K562 (cell line): ENCODE data around the gene PEX7. TPM values are rescaled to one million over a fixed set of nuclear protein-coding genes. Genes with fewer than 3 reads are reported as not detected.

Experiments
- ATAC-seq: fragments of 200-7000 bp; cut with Tn5 transposase; 3 replicates; pipeline ENCODE4 v1.9.1; 2020; ENCODE audit warnings: moderate library complexity
- BruUV-seq: library from RNA; stranded (reverse); fragments of 400-500 nt; replicated peaks from 2 replicates; lab custom pipeline; 2021; lab: Mats Ljungman, UMichigan
- CTCF ChIA-PET: fragments of 300-600 bp; formaldehyde crosslinking; extraction: SDS; loops from one replicate; lab custom pipeline; 2021; ENCODE audit warnings: low intra/inter-chr PET ratio; lab: Yijun Ruan, JAX
- POLR2A ChIA-PET: fragments of 300-600, 350-650 bp; sonication (Branson Sonifier 250); formaldehyde crosslinking; extraction: SDS; loops from one replicate; lab custom pipeline; 2021; ENCODE audit warnings: antibody characterized with exemption, inconsistent platforms; lab: Yijun Ruan, JAX
- DNase-seq, 4 experiments: peaks; one replicate each; pipeline versions ENCODE4 v3.0.0 to v3.0.0-alpha.2; 2011 to 2018; ENCODE audit warnings: low spot score in 3 of 4, mixed read lengths in 3 of 4; ENCODE audit errors: extremely low read depth in 1 of 4
- FAIRE-seq: peaks from 2 replicates; lab custom pipeline; 2011; peaks lifted over from hg19 to GRCh38; lab: Jason Lieb, UNC
- H2AFZ ChIP-seq: 2 replicates; pipeline ENCODE4 v1.6.0; 2011; ENCODE audit warnings: low read depth, low read length, control low read depth, inconsistent platforms
- H3K27ac ChIP-seq: fragments of 200-600 bp; 3 replicates; pipeline ENCODE4 v1.8.0; 2011; ENCODE audit warnings: low read depth, mild to moderate bottlenecking, control low read depth, inconsistent platforms, low read length, moderate library complexity, mixed read lengths; ENCODE audit errors: extremely low read depth
- H3K27me3 ChIP-seq, 2 experiments: fragments of 300-600 bp in 1 of 2; 2 replicates in 1 of 2; 3 replicates in 1 of 2; pipeline versions ENCODE4 v1.6.0 to v1.8.0; 2011; ENCODE audit warnings: inconsistent platforms in 2 of 2, low read length in 2 of 2, mild to moderate bottlenecking in 1 of 2, mixed read lengths in 1 of 2, moderate library complexity in 1 of 2; ENCODE audit not compliant: control insufficient read depth in 2 of 2, insufficient read depth in 2 of 2
- H3K36me3 ChIP-seq: fragments of 300-600 bp; 3 replicates; pipeline ENCODE4 v1.8.0; 2011; ENCODE audit warnings: mild to moderate bottlenecking, low read length, inconsistent platforms; ENCODE audit not compliant: control insufficient read depth, insufficient read depth
- H3K4me1 ChIP-seq, 2 experiments: fragments of 200-600 bp in 1 of 2; replicated peaks in 1 of 2; 2 replicates in 1 of 2; 3 replicates in 1 of 2; pipeline versions ENCODE4 v1.5.1 to v1.8.0; 2011; ENCODE audit warnings: inconsistent platforms in 2 of 2, low read length in 2 of 2, mild to moderate bottlenecking in 1 of 2, mixed read lengths in 1 of 2, moderate library complexity in 1 of 2; ENCODE audit not compliant: control insufficient read depth in 2 of 2, insufficient read depth in 2 of 2
- H3K4me2 ChIP-seq: 2 replicates; pipeline ENCODE4 v1.6.1; 2011; ENCODE audit warnings: low read length, control low read depth, inconsistent platforms, mixed read lengths; ENCODE audit not compliant: insufficient read depth
- H3K4me3 ChIP-seq: fragments of 200-600 bp; sonication (generic), shearing (Covaris generic); 2 replicates; pipeline ENCODE4 v1.5.1; 2016; ENCODE audit warnings: control low read depth, inconsistent platforms
- H3K79me2 ChIP-seq: fragments of 200-600 bp; 3 replicates; pipeline ENCODE4 v1.8.0; 2011; ENCODE audit warnings: low read length, inconsistent platforms; ENCODE audit not compliant: control insufficient read depth, insufficient read depth
- H3K9ac ChIP-seq, 2 experiments: 2 replicates each; pipeline versions ENCODE4 v1.6.0 to v1.6.1; 2011; ENCODE audit warnings: low read depth in 2 of 2, low read length in 2 of 2, control low read depth in 1 of 2, inconsistent platforms in 1 of 2, mild to moderate bottlenecking in 1 of 2, mixed read lengths in 1 of 2; ENCODE audit not compliant: insufficient read depth in 1 of 2
- H3K9me1 ChIP-seq: one replicate; pipeline ENCODE4 v1.6.0; 2011; ENCODE audit warnings: inconsistent platforms, mild to moderate bottlenecking, low read length, moderate library complexity; ENCODE audit not compliant: control insufficient read depth, insufficient read depth
- H3K9me3 ChIP-seq: replicated peaks from 2 replicates; pipeline ENCODE4 v1.5.1; 2011; ENCODE audit warnings: low read depth, low read length, inconsistent platforms; ENCODE audit not compliant: control insufficient read depth, insufficient read depth
- H4K20me1 ChIP-seq: replicated peaks from 2 replicates; pipeline ENCODE4 v1.6.1; 2011; ENCODE audit warnings: low read length, inconsistent platforms, mixed read lengths; ENCODE audit not compliant: control insufficient read depth, insufficient read depth
- BACH1 ChIP-seq: fragments of 200-800 bp; sonication (Bioruptor generic); IDR thresholded peaks from 2 replicates; pipeline ENCODE4 v1.6.1; 2016; ENCODE audit warnings: missing genetic modification characterization, missing compliant biosample characterization
- CBFA2T2 ChIP-seq: fragments of 450-650 bp; conservative IDR thresholded peaks from 2 replicates; pipeline ENCODE4 v1.6.1; 2017; ENCODE audit warnings: mild to moderate bottlenecking
- FOXJ3 ChIP-seq: sonication (generic); formaldehyde crosslinking; IDR thresholded peaks from 2 replicates; pipeline ENCODE4 v1.4.0; 2020; ENCODE audit warnings: mild to moderate bottlenecking, missing genetic modification reagents
- HIVEP1 ChIP-seq: fragments of 250-450 bp; sonication (Bioruptor Pico); IDR thresholded peaks from 2 replicates; pipeline ENCODE4 v1.4.0; 2020; ENCODE audit warnings: mild to moderate bottlenecking
- SP2 ChIP-seq: IDR thresholded peaks from 2 replicates; pipeline ENCODE4 v1.6.1; 2011; ENCODE audit warnings: mild to moderate bottlenecking, low read depth, low read length, moderate library complexity; ENCODE audit not compliant: poor library complexity, severe bottlenecking; ENCODE audit errors: extremely low read depth
- ZBTB2 ChIP-seq: fragments of 450-650 bp; IDR thresholded peaks from 2 replicates; pipeline ENCODE4 v1.6.1; 2016; ENCODE audit warnings: antibody characterized with exemption
- ZNF121 ChIP-seq: sonication (generic); formaldehyde crosslinking; conservative IDR thresholded peaks from 2 replicates; pipeline ENCODE4 v1.8.0; 2022; ENCODE audit warnings: missing genetic modification reagents
- whole genome bisulfite sequencing: fragments of 100-300 bp; shearing (Covaris generic); methylation state at CpG from one replicate; pipeline ENCODE4 v1.1.6; 2016; ENCODE audit warnings: low coverage, mixed read lengths; ENCODE audit not compliant: insufficient coverage; ENCODE audit errors: missing lambda C conversion rate; 5-methylcytosine and 5-hydroxymethylcytosine counted together
- in situ Hi-C: fragments of 300-500 bp; cut with MboI; formaldehyde crosslinking; loops from 4 replicates; pipeline ENCODE4 v1.15.0; 2018; ENCODE audit warnings: inconsistent platforms, mixed read lengths
- intact Hi-C: fragments of 100-400 bp; cut with micrococcal nuclease; formaldehyde crosslinking; loops from 2 replicates; pipeline ENCODE4 v1.14.2; 2022
- polyA plus RNA-seq, 8 experiments: library from polyadenylated mRNA; depleted of rRNA in 4 of 8; stranded (reverse) in 5 of 8; unstranded in 3 of 8; fragments of >200 nt; fragmentation: Nextera tagmentation in 2 of 8; fragmentation: Illumina TruSeq in 1 of 8; extraction: Ambion mirVana in 2 of 8; extraction: Trizol in 1 of 8; gene quantifications; 2 replicates each; pipeline versions ENCODE4 v1.2.1 to v1.2.3, GENCODE V29; 2011 to 2014; ENCODE audit warnings: inconsistent platforms in 1 of 8, missing spikeins in 1 of 8
- total RNA-seq, 7 experiments: library from RNA; depleted of rRNA in 6 of 7; stranded (reverse); fragments of >200 nt in 6 of 7; fragmentation: Illumina TruSeq in 2 of 7; extraction: Trizol in 2 of 7; gene quantifications; 2 replicates each; pipeline versions ENCODE4 v1.2.1 to v1.2.3, GENCODE V29; 2011 to 2021; ENCODE audit warnings: low replicate concordance in 1 of 7

Gene PEX7
- total and polyA plus RNA-seq, 9 of the 15 experiments (the other 6 are each of a cell fraction or from before 2014, with no cell fraction given): 1.6 to 12.9 (median 9.1) TPM

DNA sequence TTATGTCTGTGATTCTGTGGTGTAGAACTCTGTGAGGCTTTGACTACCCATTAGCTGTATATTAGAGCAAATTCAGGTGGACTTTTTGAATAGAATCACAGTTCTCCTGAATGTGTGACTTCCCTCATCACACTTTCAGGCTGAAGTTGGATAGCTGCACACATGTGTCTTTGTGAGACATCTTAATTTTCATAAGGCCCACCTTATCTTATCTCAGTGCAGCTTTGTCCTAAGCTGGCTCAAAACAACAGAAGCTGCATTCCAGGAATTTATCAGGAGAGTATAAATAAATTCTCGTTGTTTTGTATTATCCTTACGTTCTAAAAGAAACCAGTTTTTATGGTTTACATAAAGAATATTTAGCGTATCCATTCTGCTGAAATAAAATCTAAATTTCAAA lies 73.5 kb downstream of the PEX7 start (continued):
- no peak for TF ChIP-seq ZNF121
- no peak for TF ChIP-seq BACH1 (tag)
- no peak for TF ChIP-seq ZBTB2

GRCh38 chr6:136897071-136897470 lies 74.7 kb downstream of the PEX7 start:
- H3K79me2 ChIP-seq: no peaks in the 10 kb centered on the region
- H3K4me3 ChIP-seq: no peak overlapping the region
- BruUV-seq: no TSS peak
- no peaks in the 10 kb centered on the region for H3K9me3 ChIP-seq
- FAIRE-seq (no peak), ATAC-seq (no peak), DNase-seq (no peak)
- 45% methylated on average over 1 of the region's 1 CpG for WGBS
- H3K4me1 ChIP-seq: peaks cover 9 to 19% of the 10 kb centered on the region in 2 experiments; a peak in 3 of 5 replicates
- in situ Hi-C loops: no loop called here
- TF ChIP-seq CBFA2T2: no peak
- TF ChIP-seq FOXJ3 (CRISPR knock-in tag): no peak
- TF ChIP-seq HIVEP1 (CRISPR knock-in tag): no peak
- no peak for TF ChIP-seq SP2
- no peaks in the 10 kb centered on the region for H3K9me1 ChIP-seq
- H2AFZ ChIP-seq: no peak overlapping the region
- POLR2A ChIA-PET: interaction anchor here (1.0 kb wide), 1 partner anchor 12 kb away, joined by 3 read pairs; no protein-coding TSS in a partner anchor
- H3K36me3 ChIP-seq: no peaks in the 10 kb centered on the region; the same call in 2 of the 3 replicates
- no peaks in the 10 kb centered on the region for H3K27me3 ChIP-seq
- no peak overlapping the region for H3K4me2 ChIP-seq
- H3K9ac ChIP-seq: no peak overlapping the region
- H3K27ac ChIP-seq: no peak overlapping the region
- no peaks in the 10 kb centered on the region for H4K20me1 ChIP-seq
- CTCF ChIA-PET: no interaction called here
- intact Hi-C loops: no loop called here
